HG03060 (cell line): ENCODE measurements around the gene MAD1L1.

ENCODE experiments used
- ATAC-seq: cut with Tn5 transposase; IDR thresholded peaks from one replicate; pipeline ENCODE4 v1.9.1; 2021; ENCODE audit warnings: low read depth, moderate number of reproducible peaks; ENCODE audit not compliant: unreplicated experiment

MAD1L1 gene

DNA sequence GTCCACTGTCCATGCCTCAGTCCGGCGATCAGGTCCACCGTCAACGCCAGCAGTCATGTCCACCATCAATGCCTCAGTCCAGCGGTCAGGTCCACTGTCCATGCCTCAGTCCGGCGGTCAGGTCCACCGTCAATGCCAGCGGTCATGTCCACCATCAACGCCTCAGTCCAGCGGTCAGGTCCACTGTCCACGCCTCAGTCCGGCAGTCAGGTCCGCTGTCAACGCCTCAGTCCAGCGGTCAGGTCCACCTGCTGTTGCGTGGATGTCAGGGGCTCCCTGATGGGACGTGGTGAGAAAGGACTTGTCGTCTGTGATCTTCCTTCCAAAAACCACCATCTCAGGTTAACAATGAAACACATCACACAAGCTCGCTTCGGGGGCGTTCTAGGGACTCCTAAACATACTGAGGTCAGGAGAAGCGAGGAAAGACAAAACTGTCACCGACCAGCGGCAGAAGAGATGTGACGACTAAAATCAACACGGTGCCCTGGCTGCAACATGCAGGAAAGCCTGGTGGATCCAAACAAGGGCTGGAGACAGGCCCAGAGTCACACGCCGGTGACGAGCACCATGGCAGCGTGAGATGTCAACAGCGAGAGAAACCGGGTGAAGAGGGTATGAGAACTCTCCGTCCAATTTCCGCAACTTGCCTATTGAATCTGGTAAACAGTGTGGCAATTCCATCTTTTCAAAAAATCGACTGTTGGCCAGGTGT is 264.2 kb downstream of the MAD1L1 start:
- no peak for ATAC-seq

DNA sequence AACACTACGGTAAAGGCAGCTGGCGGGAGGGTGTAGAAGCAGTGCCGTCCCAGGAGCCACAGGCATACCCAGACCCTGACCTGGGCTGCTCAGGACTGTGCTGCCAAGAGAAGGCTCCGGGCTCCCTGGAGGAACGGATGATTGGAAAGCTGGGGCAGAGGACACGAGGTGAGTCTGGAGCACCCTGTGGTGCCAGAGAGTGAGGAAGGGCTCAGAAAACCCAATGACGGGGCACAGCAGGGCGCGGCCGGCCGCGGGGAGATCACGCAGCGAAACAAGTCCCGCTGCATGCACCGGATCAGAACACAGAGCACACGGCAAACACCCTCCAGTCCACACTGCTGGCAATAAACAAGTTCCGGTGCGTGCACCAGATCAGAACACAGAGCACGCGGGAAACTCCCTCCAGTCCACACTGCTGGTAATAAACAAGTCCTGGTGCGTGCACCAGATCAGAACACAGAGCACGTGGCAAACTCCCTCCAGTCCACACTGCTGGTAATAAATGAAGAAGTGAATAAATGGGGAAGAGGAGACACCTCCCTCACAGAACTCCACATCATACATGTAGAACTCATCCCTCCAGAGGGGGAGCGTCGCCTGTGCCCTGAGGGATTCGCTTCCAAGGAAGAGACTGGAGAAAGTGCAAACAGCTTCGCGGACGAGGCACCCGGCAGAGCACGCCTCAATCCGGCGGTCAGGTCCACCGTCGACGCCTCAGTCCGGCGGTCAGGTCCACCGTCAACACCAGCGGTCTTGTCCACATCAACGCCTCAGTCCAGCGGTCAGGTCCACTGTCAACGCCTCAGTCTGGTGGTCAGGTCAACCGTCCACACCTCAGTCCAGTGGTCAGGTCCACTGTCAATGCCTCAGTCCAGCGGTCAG is 265.0 kb downstream of the MAD1L1 start:
- no peak for ATAC-seq

DNA sequence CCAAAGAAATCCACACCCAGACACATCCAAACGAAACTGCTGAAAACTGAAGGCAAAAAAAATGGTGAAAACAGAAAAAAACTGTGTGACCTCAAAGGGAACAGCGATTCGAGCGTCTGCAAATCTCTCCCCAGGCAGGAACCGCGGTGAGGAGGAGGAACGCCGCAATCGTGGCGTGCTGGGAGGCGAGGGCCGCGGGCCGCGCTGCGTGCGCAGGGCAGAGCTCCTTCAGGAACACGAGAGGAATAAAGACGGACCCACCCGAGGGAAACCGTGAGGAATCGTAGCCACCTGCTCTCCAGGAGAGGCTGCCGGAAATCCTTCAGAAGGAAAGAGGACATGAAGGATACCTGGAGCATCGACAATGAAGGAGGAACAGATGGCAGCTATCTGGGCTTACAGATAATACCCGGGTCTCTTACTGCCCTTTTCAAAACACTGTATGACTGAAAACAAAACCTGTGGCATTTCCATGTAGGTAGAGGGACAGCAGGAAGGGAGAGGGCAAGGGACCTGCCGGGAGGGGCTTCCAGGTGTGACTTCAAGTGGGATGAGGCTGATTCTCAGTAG is 266.0 kb downstream of the MAD1L1 start:
- ATAC-seq: no peak

DNA sequence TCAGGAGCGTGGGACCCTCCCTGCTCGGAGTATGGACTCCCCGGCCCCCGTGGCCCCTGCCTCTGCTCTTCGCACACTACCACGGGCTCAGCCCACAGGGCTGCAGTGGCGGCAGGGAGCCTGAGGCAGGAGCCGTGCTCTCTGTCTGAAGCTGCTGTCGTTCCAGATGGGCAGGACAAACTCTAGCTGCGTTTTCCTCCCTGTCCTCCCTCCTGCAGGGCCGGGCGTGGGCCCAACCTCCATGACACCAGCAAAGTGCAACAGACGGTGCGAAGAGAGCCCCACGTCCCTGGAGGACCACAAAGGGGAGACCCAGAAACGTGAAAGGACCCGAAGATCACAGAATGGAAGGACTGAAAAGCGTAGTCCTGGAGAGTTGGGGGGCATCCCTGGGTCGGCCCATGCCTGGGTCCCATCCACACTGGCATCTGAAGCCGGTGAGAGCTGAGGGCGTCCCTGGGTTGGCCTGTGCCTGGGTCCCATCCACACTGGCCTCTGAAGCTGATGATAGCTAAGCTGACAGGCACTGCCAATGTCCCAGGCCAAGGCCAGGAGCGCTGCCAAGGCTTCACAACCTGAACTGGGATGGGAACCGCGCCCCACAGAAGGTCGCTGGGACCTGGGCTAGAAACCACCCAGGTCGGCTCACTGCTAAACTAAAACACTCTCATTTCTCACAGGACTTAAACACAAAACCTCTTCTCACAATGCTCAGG is 267.0 kb downstream of the MAD1L1 start:
- ATAC-seq: no peak

DNA sequence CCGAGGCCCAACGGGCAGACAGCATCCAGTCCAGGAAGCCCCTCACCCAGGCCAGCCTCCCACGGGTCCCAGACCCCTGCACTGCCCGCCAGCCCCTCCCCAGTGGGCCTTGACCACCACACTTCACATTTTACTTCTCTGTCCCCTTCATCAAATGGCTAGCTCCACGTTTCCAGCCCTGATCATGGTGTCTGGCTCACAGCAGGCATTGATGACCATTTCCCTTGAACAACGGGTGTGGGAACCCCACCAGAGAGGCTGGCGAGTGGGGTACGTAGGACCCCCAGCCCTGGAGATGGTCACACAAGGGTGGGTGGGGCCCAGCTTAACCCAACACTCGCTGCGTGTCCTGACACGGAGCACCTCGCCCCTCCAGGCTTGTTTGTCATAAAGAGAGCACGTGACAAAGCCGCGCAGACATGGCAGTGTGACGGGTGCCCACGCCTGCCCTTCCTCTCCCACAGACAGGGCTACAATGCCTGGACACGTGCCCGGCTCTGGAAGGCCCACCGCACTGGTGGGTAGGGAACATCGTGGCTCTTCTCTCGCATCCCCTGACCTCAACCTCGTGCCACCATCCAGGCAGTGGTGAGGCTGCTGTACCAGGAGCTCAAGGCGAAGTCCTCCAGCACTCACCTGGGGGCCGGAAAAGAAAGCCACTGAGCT is 267.7 kb downstream of the MAD1L1 start:
- no peak for ATAC-seq

DNA sequence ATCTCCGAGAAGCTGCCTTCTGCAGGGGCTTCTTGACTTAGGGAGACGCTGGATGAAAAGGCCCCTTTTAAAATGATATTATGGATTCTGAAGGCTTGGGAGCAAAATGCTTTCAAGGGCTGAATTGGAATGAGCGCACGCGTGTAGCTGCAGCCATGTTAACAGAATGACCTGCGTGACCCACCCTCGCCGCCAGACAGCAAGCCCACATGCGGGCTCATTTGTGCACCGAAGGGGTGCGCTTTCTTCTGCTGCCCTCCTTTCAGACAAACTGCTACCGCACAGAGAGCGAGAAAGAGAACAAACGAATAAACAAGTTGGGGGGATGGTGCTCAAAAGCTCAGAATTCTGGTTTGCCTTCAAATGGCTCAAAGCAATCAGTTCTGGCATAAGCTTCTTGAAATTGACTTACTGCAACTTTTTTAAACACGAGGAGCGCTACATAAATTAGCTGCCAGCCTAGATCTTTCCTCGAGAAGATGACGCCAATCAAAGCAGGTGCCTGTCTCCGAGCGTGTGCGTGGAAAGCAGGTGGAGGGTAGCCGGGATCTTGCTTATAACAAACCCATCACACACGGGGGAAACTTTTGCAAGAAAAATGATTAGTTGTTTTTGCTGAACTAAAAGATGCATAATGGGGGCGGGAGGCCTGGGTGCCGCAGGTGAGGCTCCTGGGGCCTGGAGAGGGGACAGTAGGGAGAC is 268.4 kb downstream of the MAD1L1 start:
- no peak for ATAC-seq

DNA sequence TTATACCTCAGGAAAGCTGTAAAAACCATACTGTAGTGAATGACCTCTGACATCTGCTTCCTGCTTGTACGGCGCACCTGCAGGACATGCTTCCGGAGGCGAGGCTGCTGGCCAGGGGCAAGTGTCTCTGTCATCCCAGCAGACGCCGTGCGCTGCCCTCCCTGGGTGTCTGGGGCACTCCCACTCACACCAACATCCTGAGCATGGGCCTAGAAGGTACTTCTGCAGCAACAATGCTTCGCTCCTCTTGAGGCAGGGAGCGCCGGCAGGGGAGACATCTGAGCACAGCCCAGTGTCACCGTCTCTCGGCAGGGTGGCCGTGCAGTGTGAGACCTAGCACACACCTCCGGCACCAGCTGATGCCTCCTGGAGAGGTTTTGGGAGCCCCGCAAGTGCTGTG is 269.2 kb downstream of the MAD1L1 start:
- no peak for ATAC-seq

DNA sequence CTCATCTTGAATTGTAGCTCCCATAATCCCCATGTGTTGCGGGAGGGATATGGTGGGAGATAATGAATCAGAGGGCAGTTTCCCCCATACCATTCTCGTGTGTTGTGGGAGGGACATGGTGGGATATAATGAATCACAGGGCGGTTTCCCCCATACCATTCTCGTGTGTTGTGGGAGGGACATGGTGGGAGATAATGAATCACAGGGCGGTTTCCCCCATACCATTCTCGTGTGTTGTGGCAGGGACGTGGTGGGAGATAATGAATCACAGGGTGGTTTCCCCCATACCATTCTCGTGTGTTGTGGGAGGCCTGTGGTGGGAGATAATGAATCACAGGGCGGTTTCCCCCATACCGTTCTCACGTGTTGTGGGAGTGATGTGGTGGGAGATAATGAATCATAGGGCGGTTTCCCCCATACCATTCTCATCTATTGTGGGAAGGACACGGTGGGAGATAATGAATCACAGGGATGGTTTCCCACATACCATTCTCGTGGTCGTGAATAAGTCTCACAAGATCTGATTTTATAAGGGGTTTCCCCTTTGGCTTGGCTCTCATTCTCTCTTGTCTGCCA is 271.0 kb downstream of the MAD1L1 start:
- no peak for ATAC-seq

DNA sequence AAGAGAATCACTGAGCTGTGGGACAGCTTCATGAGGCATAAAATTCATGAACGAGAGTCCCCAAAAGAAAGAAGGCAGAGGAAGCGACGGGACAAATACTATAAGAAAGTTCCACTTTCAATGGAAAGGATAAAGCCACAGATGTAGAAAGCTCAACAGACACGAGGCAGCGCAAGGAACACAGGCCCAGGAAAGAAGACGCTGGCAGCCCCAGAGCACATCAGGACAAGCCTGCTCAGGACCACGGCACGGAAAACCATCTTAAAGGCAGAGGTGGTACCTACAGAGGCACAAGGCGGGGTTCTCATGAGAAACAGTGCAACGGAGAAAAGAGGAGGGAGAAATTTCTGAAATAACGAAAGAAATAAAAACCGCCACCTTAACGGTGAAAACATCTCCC is 273.4 kb downstream of the MAD1L1 start:
- no peak for ATAC-seq

DNA sequence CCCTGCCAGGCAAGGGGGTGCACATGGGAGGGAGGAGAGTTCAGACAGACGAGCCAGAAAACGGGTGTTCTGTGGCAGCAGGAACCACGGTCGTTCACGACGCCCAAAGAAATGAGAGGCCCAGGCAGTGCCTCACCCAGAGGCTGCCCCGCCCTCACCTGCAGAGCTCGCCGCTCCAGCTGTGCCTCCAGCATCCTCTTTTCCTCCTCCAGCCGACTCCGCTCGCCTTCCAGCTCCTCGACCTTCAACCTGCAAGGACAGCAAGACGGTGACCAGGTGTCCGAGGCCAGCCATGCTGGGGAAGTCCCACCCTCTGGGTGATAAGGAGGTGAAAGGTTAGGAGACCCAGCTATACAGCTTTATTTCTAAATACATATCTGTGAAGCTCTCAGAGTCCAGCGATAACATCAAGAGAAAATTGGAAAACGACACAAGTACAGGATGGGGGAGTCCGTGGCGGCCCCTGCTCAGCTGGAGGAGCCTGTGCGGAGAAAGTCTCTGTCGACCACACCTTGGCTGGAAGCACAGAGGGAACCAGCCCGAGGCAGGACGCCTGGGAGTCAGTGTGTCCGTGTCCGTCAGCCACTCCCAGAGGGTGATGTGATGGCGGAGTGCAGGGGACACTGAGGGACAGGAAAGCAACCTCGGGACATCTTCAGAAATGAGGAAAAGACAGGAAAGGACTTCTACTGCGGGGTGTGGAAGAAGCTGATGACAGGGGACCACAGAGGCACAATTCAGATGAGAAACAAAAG is 275.1 kb downstream of the MAD1L1 start:
- ATAC-seq: no peak

DNA sequence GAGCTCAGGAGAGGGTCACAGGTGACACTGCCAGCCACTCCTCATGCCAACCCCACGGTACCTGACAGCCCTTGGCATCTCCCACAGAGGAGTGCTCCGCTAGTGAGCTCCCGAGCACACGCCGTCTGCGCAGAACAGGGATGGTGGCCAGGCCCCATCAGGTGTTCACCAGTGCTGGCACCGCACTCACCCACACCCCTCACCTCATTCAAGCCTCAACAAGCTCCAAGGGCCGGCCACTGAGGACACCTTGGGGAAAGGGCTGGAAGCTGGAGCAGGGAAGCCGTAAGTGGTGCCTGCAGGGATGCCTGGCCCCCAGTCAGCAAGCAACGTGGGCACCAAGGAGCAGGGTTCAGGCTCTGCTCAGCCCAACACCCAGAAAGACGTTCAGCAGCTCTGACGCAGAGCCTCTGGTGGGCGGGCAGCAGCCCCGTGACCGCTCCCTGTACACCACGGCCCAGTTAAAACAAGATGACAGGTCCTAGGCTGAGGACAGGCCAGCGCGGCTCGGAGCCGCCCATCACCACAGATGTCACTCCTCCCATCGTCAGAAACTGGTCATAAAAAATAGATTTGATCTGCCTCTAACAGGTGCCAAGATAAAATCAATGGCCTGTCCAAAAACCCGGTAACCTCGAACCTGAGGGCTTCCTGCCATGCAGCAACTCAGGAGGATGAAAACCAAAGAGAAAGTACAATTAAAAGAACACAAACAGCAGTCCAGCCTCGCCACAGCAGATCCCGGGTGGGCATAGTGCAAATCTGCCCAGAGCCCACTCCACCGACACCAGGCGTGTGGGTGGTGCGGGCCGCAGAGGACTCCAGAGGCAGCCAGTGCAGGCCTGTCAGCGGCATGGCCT is 275.9 kb downstream of the MAD1L1 start:
- no peak for ATAC-seq

DNA sequence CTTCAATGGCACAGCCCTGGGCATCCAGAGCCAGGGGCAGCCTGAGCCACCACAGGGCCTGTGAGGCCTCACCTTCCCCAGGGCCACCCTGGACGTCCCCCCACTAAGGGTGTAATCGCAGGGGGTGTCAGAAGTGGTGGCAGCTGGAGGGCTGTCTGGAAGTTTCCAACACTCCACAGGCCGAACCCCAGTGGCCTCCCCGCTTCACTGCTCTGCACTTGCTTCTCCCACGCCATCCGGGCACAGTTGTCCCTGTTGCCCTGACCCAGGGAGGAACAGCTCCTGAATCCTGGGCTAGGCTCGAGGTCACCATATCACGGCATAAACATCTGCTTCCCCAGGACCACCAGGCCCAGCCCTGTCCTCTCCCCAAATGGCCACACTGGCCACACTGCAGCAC is 276.6 kb downstream of the MAD1L1 start:
- ATAC-seq: no peak

DNA sequence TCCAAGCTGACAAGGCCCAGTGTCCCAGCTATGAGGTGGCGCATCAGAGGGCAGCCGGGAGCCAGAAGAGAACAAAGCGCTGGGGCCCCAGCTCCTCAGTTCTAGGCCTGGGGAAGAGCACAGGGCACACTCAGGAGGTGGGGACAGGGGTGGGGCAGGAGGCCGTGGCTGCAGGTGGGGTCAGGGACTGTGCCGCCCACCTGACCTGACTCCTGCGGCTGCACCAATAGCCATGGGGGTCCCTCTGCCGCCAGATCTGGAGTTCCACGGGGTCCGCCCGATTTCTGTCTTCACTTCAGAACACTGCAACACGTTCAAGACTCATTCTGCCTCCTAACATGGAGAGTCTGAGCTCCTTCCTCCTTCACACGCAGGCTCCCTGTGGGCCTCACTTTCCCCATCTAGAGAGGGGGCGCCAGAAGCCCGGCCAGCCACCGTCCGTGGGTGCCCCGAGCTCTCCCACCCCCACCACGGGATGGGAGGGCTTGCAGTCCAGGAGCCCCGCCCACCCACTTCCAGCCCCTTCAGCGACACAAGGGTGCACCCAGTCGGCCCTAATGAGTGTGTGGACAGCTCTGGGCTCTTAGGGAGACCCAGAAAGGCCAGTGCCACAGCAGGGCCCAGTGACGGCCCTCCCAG is 278.3 kb downstream of the MAD1L1 start:
- no peak for ATAC-seq

DNA sequence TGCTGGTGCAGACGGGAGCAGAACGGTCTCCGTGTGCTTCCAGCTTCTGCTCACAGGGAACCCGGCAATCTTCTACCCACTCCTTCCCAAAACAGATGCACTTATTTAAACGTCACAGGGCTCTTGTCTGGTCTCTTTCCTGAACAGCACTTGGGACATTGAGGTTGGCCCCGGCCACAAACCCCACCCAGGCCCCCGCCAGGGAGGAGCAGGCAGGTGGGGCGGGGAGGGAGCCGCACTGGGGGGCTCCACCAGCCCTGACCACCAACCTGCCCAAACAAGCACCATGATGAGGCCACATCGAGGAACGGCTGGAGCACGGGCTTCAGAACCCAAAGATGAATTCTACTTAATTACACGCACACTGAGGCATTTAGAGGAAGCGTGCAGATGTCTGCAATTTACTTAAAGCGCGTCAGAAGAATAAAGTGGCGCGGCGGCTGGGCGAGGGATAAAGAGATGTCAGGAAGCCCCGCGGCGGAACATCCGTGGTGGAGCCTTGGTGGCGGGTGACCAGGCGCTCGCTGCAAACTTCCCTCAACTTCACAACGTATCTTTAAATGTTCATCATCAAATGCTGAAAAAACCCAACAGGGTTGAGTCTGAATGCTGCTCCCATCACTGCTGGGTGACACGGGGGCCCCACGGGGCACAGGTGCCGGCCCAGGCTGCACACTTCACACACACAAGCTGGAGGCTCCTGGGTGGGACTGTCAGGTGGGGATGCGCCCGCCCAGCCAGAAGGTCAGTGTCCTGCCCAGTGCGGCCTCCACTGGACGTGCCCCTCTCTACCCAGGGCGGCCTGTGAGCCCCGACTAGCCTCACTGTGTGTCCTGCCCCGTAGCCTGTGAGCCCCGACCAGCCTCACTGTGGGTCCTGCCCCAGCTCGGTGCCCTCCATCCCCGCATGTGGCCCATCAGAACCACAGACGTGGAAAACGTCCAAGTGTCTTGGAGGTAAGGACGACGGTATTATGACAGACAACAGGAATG is 279.2 kb downstream of the MAD1L1 start:
- no peak for ATAC-seq

DNA sequence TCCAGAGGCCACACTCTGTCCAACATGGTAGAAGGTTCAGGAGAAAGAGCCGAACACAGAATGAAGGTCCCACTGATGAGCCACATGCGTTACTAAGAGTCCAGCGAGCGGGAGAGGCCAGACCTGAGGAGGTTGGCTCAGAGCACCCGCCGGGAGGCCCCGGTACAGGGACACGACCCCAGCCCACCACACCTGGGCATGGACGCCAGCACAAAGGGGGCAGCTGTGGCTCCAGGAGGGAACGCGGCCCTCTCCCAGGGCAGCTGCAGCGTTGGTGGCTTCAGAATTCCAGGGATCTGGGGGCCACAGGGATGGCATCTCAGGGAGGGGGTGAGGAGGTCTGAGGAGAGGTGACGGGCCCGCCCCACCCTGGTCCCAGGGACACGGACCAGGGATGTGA is 280.0 kb downstream of the MAD1L1 start:
- no peak for ATAC-seq

DNA sequence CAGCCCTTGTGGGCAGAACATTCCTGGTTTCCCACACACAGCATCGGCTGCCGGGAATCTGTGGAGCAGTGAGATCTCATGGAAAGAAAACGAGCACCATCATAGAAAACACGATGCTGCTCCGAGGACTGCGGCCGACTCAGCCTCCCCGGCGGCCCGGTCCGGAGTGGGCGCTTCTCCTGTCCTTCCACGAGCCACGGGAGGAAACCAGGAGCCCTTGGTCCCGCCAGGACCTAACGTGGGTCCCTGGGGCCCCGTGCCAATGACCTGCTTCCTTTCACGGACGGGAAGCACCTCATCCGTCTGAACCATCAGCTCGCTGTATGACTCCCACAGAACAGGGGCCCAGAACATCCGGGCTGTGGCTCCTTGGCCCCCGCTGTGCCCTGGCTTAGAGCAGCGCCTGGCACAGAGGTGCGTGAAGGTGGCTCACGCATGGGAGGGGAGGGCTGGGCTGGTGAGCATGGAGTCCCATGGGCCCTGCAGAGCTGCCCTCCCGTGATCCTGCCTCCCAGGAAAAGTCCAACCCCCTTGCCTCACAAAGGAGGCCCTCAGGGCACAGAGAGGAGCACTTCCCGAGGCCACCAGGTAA is 280.5 kb downstream of the MAD1L1 start:
- ATAC-seq: no peak
